Esophagus squamous epithelium (tissue), 4 donors: ENCODE measurements around the gene FRMD4A.

ENCODE experiments used
- POLR2A ChIP-seq, 4 donors: fragments of 450-650 bp; IDR thresholded peaks; one replicate each; pipeline ENCODE4 v1.6.1; 2017; ENCODE audit warnings: antibody characterized with exemption in 4 of 4, mild to moderate bottlenecking in 4 of 4, moderate library complexity in 3 of 4
- TF ChIP-seq, protein P1 (sequence below), 6 experiments: fragments of 450-650 bp in 4 of 6; fragments of 200-600 bp in 2 of 6; sonication (generic) in 2 of 6; IDR thresholded peaks; one replicate each; pipeline ENCODE4 v1.5.1; 2016 to 2019; ENCODE audit warnings: antibody characterized with exemption in 6 of 6, mild to moderate bottlenecking in 4 of 6, moderate library complexity in 4 of 6

DNA sequence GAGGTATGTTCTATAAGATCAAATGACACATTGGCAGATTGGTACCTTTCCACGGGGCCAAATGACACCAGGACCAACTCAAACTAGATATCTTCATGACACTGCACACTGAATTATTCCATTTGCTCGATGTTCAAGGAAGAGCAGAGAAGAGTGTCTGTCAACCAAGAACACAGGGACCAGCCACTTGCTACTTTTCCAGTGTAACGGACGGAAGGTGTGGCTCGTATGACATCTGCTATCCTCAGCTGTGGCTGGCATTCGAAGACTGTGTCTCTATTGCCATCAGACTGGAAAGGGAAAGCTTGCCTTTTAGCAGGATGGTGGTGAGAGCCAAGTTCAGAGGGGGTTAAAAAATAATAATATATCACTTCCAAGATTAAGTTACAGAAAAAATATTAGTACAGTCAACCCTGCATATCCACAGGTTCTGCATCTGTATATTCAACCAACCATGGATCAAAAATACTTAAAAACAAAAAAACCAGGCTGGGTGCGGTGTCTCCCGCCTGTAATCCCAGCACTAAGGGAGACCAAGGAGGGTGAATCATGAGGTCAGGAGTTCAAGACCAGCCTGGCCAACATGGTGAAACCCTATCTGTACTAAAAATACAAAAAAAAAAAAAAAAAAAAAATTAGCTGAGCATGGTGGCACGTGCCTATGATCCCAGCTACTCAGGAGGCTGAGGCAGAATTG is 506.9 kb downstream of the FRMD4A start:
- TF ChIP-seq, protein P1, sequence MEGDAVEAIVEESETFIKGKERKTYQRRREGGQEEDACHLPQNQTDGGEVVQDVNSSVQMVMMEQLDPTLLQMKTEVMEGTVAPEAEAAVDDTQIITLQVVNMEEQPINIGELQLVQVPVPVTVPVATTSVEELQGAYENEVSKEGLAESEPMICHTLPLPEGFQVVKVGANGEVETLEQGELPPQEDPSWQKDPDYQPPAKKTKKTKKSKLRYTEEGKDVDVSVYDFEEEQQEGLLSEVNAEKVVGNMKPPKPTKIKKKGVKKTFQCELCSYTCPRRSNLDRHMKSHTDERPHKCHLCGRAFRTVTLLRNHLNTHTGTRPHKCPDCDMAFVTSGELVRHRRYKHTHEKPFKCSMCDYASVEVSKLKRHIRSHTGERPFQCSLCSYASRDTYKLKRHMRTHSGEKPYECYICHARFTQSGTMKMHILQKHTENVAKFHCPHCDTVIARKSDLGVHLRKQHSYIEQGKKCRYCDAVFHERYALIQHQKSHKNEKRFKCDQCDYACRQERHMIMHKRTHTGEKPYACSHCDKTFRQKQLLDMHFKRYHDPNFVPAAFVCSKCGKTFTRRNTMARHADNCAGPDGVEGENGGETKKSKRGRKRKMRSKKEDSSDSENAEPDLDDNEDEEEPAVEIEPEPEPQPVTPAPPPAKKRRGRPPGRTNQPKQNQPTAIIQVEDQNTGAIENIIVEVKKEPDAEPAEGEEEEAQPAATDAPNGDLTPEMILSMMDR (IDR thresholded peaks at IDR 0.05) = no peak
- TF ChIP-seq POLR2A (IDR thresholded peaks at IDR 0.05) = no peak
